Kidney (tissue), 14 donors: ENCODE measurements around the gene MAEA. TPM values are rescaled to one million over a fixed set of nuclear protein-coding genes. Genes with fewer than 3 reads are reported as not detected.
A peak's percentile ranks its signal among the peaks of the same experiment; 100 is the strongest.
"Not testable (repeated sequence)": the region's sequence is repeated elsewhere in the genome, so short reads cannot be mapped to it uniquely, and the experiment has no call there.

ENCODE experiments used
- DNase-seq, 5 donors: peaks; one replicate each; pipeline ENCODE4 v3.0.0-alpha.2; 2013 to 2020
- FAIRE-seq: peaks from 2 replicates; lab custom pipeline; 2012; peaks lifted over from hg19 to GRCh38; lab: Jason Lieb, UNC
- H3K27ac ChIP-seq, 2 donors: one replicate each; pipeline ENCODE4 v1.7.0; 2013; ENCODE audit warnings: low read depth in 2 of 2, low read length in 2 of 2, inconsistent platforms in 1 of 2
- H3K27me3 ChIP-seq: one replicate; pipeline ENCODE4 v1.7.1; 2013; ENCODE audit warnings: low read length, inconsistent platforms; ENCODE audit not compliant: control insufficient read depth, insufficient read depth
- H3K36me3 ChIP-seq, 3 donors: one replicate each; pipeline versions ENCODE4 v1.7.0 to v1.7.1; 2013; ENCODE audit warnings: low read length in 3 of 3, control low read depth in 1 of 3, inconsistent platforms in 1 of 3; ENCODE audit not compliant: insufficient read depth in 3 of 3, control insufficient read depth in 2 of 3
- H3K4me1 ChIP-seq, 3 donors: one replicate each; pipeline versions ENCODE4 v1.7.0 to v1.7.1; 2013; ENCODE audit warnings: low read length in 3 of 3, inconsistent platforms in 1 of 3, low read depth in 1 of 3; ENCODE audit not compliant: control insufficient read depth in 2 of 3, insufficient read depth in 2 of 3
- H3K4me3 ChIP-seq, 3 donors: one replicate each; pipeline versions ENCODE4 v1.7.0 to v1.8.1; 2013; ENCODE audit warnings: low read length in 3 of 3, control low read depth in 1 of 3, inconsistent platforms in 1 of 3
- H3K9ac ChIP-seq, 3 donors: one replicate each; pipeline versions ENCODE4 v1.7.0 to v1.7.1; 2013; ENCODE audit warnings: low read length in 3 of 3, control low read depth in 1 of 3, inconsistent platforms in 1 of 3
- H3K9me3 ChIP-seq, 3 donors: one replicate each; pipeline versions ENCODE4 v1.7.0 to v1.7.1; 2013; ENCODE audit warnings: low read length in 3 of 3, control low read depth in 1 of 3, inconsistent platforms in 1 of 3; ENCODE audit not compliant: control insufficient read depth in 2 of 3, insufficient read depth in 1 of 3
- intact Hi-C: fragments of 100-400 bp; cut with DNase I; formaldehyde crosslinking; loops from one replicate; pipeline ENCODE4 v1.11.1; 2022
- polyA plus RNA-seq: library from polyadenylated mRNA; stranded (reverse); fragments of 350-450 nt; fragmentation: Illumina TruSeq; extraction: RNeasy Lipid Tissue Mini Kit (QIAGEN cat#74804); gene quantifications from one replicate; pipeline ENCODE4 v1.2.3, GENCODE V29; 2014; ENCODE audit warnings: low read depth, low replicate concordance; ENCODE audit not compliant: insufficient read depth
- total RNA-seq: library from RNA; stranded (reverse); fragmentation: NEBNext Ultra II Directional; extraction: Animal tissue kit (Norgen Biotek cat#: 25700); gene quantifications from one replicate; pipeline ENCODE4 v1.2.1, GENCODE V29; 2021
- TF ChIP-seq, protein P1 (sequence below): IDR thresholded peaks from 3 replicates; pipeline ENCODE4 v1.5.1; 2012; ENCODE audit warnings: mild to moderate bottlenecking, moderate library complexity, borderline replicate concordance; ENCODE audit not compliant: insufficient read depth; ENCODE audit errors: extremely low read depth
- donor health status: control.
- donor health status: control.
- donor health status: control.
- donor health status: control.
- donor health status: control.
- donor health status: DM: yes; HTN: yes; CAD: no.
- donor health status: Normal renal cell carcinoma (clear cell type).

Gene MAEA
- total and polyA plus RNA-seq, 2 donors from 2014 or later, result 65.0 to 75.2 TPM

DNA sequence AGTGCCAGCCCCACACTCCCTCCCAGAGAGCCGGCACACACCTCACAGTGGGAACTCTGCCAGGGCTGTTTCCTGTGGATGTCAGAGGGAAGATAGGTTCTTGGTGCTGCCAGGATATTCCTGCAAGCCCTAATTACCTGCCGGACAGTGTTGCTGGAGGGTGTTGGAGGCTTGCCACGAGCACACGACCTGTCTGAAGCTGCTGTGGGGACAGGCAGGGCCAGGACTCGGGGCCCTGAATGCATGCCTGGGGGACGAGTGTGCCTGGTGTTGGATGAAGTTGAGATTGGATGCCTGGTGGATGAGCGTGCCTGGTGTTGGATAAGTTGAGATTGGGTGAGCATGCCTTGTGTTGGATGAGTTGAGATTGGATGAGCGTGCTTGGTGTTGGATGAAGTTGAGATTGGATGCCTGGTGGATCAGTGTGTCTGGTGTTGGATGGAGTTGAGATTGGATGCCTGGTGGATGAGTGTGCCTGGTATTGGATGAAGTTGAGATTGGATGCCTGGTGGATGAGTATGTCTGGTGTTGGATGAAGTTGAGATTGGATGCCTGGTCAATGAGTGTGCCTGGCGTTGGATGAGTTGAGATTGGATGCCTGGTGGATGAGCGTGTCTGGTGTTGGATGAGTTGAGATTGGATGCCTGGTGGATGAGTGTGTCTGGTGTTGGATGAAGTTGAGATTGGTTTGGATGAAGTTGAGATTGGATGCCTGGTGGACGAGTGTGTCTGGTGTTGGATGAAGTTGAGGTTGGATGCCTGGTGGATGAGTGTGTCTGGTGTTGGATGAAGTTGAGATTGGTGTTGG lies 34.1 kb downstream of the MAEA start:
- peaks cover 0 to under 1% (median 0%) of the 10 kb centered on the region in 3 donors for H3K4me1 ChIP-seq
- TF ChIP-seq, protein P1, sequence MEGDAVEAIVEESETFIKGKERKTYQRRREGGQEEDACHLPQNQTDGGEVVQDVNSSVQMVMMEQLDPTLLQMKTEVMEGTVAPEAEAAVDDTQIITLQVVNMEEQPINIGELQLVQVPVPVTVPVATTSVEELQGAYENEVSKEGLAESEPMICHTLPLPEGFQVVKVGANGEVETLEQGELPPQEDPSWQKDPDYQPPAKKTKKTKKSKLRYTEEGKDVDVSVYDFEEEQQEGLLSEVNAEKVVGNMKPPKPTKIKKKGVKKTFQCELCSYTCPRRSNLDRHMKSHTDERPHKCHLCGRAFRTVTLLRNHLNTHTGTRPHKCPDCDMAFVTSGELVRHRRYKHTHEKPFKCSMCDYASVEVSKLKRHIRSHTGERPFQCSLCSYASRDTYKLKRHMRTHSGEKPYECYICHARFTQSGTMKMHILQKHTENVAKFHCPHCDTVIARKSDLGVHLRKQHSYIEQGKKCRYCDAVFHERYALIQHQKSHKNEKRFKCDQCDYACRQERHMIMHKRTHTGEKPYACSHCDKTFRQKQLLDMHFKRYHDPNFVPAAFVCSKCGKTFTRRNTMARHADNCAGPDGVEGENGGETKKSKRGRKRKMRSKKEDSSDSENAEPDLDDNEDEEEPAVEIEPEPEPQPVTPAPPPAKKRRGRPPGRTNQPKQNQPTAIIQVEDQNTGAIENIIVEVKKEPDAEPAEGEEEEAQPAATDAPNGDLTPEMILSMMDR, result no peak
- DNase-seq, result peak in 2 of 5 donors; percentile 12 to 52
- peaks cover 0 to 3% (median 0%) of the 10 kb centered on the region in 3 donors for H3K9me3 ChIP-seq
- H3K9ac ChIP-seq, result no peak overlapping the region
- no peak overlapping the region for H3K27ac ChIP-seq
- H3K4me3 ChIP-seq, result no peak overlapping the region
- H3K36me3 ChIP-seq, result peaks cover 6 to 28% (median 15%) of the 10 kb centered on the region in 3 donors
- intact Hi-C loops, result no loop called here
- no peaks in the 10 kb centered on the region for H3K27me3 ChIP-seq
- no peak for FAIRE-seq

DNA sequence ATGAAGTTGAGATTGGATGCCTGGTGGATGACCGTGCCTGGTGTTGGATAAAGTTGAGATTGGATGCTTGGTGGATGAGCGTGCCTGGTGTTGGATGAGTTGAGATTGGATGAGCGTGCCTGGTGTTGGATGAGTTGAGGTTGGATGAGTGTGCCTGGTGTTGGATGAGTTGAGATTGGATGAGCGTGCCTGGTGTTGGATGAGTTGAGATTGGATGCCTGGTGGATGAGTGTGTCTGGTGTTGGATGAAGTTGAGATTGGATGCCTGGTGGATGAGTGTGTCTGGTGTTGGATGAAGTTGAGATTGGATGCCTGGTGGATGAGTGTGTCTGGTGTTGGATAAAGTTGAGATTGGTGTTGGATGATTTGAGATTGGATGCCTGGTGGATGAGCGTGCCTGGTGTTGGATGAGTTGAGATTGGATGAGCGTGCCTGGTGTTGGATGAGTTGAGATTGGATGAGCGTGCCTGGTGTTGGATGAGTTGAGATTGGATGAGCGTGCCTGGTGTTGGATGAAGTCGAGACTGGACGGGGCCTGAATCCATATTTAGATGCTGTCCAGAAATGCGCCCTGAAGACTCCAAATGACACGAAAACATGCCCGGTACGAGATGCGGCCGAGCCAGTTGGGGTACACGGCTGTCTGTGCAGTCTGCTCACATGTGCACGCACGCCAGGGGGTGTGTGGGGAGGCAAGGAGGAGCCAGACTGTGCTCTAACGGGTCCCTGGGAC lies 34.9 kb downstream of the MAEA start:
- H3K27me3 ChIP-seq, intact Hi-C loops, FAIRE-seq, H3K9ac ChIP-seq, H3K27ac ChIP-seq, H3K4me3 ChIP-seq, H3K4me1 ChIP-seq, H3K9me3 ChIP-seq: not testable (repeated sequence)
- DNase-seq, result peak in 2 of 5 donors; percentile 23 to 28
- H3K36me3 ChIP-seq, result peaks cover 6 to 28% (median 13%) of the 10 kb centered on the region in 3 donors

DNA sequence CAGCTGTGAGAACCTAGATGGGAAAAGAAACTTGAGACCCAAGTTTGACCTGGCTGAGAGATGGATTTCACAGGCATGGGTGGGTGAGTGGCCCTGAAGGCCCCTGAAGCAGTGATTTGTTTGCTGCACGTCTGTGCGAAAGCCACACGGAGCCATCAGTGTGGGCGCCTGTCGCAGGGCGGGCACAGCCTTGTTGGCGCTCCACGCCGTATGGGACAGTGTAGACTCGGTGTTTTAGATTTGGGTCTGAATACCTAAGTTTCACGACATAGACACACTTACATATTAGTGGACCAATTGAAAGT lies 35.4 kb downstream of the MAEA start:
- no peak overlapping the region for H3K4me3 ChIP-seq
- intact Hi-C loops, result no loop called here
- H3K9me3 ChIP-seq, result peaks cover 0 to 2% (median 0%) of the 10 kb centered on the region in 3 donors
- peaks cover 0 to 9% (median 0%) of the 10 kb centered on the region in 3 donors for H3K4me1 ChIP-seq
- H3K36me3 ChIP-seq, result peaks cover 6 to 28% (median 13%) of the 10 kb centered on the region in 3 donors
- no peak overlapping the region for H3K9ac ChIP-seq
- DNase-seq (peak in 1 of 5 donors; percentile 14), FAIRE-seq (no peak)
- TF ChIP-seq, protein P1, result no peak
- H3K27ac ChIP-seq, result no peak overlapping the region
- no peaks in the 10 kb centered on the region for H3K27me3 ChIP-seq
